Fibroblast of the aortic adventitia (primary cell): ENCODE data around the gene OIP5. TPM values are rescaled to one million over a fixed set of nuclear protein-coding genes. Genes with fewer than 3 reads are reported as not detected.

Experiments
- DNase-seq: peaks from one replicate; pipeline ENCODE4 v3.0.0-alpha.2; 2010; ENCODE audit warnings: low read depth
- H3K4me3 ChIP-seq: 2 replicates; pipeline ENCODE4 v1.5.1; 2011; ENCODE audit warnings: low read depth, mild to moderate bottlenecking, control low read depth, low read length, moderate library complexity
- total RNA-seq: library from RNA; depleted of rRNA; stranded (reverse); fragments of >200 nt; gene quantifications from 2 replicates; pipeline ENCODE4 v1.2.3, GENCODE V29; 2012; ENCODE audit warnings: low replicate concordance
- TF ChIP-seq, protein P1 (sequence below): IDR thresholded peaks from 2 replicates; pipeline ENCODE4 v1.5.1; 2011; ENCODE audit warnings: mild to moderate bottlenecking, low read length, control low read depth, inconsistent platforms; ENCODE audit not compliant: insufficient read depth

OIP5 gene
- total RNA-seq, 1 donor: 9.0 TPM

DNA sequence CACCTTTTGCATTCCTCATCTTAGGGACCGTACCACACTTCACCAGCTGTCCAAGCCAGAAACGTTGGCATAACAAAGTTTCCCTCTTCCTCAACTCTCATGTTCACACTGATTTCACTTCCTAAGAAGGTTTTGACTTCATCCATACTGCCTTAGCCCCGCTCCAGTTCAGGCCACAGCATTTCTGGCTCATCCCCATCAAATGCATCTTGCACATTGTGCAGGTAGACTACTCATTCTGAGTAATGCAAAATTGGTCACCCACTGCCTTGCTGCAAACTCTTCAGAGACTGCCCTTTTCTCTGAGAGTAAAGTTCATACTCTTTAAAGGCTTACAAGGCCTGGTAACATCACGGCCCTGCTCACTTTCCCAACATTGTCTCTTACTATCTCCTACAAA is 9.1 kb upstream of the OIP5 start:
- H3K4me3 ChIP-seq: no peak overlapping the region
- DNase-seq: no peak
- TF ChIP-seq, protein P1, sequence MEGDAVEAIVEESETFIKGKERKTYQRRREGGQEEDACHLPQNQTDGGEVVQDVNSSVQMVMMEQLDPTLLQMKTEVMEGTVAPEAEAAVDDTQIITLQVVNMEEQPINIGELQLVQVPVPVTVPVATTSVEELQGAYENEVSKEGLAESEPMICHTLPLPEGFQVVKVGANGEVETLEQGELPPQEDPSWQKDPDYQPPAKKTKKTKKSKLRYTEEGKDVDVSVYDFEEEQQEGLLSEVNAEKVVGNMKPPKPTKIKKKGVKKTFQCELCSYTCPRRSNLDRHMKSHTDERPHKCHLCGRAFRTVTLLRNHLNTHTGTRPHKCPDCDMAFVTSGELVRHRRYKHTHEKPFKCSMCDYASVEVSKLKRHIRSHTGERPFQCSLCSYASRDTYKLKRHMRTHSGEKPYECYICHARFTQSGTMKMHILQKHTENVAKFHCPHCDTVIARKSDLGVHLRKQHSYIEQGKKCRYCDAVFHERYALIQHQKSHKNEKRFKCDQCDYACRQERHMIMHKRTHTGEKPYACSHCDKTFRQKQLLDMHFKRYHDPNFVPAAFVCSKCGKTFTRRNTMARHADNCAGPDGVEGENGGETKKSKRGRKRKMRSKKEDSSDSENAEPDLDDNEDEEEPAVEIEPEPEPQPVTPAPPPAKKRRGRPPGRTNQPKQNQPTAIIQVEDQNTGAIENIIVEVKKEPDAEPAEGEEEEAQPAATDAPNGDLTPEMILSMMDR: no peak

DNA sequence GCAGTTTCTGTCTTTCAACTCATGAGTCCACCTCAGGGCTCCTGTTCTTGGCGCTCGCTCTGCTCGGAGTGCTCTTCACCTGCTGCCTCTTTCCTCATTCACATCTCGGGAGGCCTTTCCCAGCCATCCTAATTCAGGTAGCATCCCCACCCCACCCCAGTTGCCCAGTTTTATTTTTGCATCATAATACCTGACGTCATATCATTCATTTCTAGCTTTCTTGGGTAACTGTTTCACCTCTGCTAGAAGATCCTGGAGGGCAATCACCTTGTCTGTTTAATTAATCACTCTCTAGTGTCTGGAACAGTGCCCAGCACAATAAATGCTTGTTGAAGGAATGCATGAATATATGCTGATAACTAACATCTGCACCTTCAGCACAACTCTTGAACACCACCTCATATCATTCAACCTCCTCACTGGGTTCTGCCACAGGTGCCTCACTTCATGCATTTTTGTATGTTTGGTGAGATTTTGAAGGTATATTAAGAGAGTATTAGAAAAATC is 7.9 kb upstream of the OIP5 start:
- TF ChIP-seq, protein P1: no peak
- no peak overlapping the region for H3K4me3 ChIP-seq
- no peak for DNase-seq

DNA sequence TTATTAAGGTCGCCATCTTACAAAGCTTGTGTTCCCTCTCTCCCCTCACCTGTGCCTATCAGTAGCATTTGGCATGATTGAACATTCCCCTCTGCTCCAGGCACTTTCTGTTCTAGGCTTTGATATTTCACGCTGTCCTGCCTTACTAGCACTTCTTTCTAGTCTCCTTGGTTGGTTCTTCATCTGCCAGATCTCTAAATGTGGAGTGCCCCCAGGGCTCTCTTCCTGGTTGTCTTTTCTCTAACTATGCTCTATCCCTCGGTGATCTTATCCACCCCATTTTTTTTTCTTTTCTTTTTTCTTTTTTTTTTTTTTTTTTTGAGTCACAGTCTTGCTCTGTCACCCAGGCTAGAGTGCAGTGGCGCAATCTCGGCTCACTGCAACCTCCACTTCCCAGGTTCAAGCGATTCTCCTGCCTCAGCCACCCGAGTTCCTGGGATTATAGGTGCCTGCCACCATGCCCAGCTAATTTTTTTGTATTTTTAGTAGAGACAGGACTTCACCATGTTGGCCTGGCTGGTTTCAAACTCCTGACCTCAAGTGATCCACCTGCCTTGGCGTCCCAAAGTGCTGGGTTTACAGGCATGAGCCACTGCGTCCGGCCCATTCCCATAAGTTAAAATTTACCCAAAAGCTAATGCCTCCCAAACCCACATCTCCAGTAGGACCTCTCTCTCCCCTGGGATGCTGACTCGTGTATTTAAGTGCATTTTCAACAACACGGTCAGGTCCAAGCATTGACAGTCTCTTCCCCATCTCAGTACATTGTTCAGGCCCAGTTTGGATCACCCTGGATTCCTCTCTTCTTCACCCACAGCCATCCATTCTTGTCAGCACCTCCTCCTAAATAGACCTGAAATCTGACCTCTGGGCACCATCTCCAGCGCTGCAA is 5.5 kb upstream of the OIP5 start:
- TF ChIP-seq, protein P1: no peak
- no peak for DNase-seq
- no peak overlapping the region for H3K4me3 ChIP-seq

DNA sequence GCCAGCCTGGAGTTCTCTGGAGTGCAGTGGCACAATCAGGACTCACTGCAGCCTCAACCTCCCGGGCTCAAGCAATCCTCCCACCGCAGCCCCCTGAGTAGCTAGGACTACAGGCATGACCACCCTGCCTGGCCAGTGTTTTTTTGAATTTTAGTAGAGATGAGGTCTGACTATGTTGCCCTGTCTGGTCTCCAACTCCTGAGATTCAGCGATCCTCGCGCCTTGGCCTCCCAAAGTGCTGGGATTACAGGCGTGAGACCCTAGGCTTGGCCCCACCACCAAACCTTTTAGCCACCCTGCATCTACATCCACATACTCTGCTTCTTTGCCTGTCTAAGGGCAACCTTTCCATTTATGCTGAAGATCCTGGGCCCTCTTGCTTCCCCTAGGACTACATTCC is 4.7 kb upstream of the OIP5 start:
- TF ChIP-seq, protein P1: no peak
- H3K4me3 ChIP-seq: no peak overlapping the region
- DNase-seq: no peak

DNA sequence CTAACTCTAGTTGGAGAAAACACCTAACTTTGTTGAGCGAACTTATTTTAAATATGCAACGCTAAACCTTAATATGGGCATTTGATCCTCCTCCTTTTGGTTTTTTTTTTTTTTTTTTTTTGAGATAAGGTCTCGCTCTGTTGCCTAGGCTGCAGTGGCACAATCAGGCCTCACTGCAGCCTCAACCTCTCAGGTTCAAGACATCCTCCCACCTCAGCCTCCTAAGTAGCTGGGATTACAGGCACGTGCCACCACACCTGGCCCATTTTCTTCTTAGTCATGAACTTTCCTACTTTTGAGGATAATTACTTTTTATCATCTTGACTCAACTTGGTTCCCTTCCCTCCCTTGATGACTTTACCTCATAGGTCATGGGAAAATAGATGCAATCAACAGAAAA is 4.2 kb upstream of the OIP5 start:
- TF ChIP-seq, protein P1: no peak
- H3K4me3 ChIP-seq: no peak overlapping the region
- DNase-seq: no peak

DNA sequence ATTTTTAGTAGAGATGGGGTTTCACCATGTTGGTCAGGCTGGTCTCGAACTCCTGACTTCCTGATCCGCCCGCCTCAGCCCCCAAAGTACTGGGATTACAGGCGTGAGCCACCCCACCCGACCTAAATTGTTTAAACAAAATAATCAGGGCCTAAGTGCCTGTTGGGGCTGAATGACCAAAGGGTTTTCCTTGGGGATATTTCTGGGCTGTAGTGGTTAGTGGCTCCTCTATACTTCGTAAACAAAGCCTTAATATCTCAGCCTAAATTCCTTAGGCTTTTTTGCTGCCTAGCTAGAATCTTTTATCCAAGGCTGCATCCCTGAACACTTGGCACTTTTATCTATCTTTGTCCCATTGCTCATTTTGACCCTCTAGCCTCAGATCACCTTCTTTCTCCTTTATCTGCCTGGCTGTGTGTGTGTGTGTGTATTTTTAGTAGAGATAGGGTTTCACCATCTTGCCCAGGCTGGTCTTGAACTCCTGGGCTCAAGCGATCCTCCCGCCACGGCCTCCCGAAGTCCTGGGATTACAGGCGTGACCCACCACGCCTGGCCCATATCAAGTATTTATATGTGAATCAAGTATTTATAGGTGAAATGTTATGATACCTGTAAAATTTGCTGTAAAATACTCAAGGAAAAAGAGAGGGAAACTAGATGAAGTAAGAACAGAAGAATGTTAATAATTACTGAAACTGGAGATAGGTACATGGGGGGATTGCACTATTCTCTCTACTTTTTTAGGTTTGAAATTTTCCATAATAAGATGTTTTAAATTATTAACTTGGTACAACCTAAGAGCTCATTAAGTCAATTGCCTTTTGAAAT is 2.1 kb upstream of the OIP5 start:
- TF ChIP-seq, protein P1: no peak
- no peak for DNase-seq
- H3K4me3 ChIP-seq: no peak overlapping the region
